ENCODE results near the gene RIPK3.

Gene RIPK3

GRCh38 chr14:24293525-24293924 lies 46.3 kb downstream of the RIPK3 start:
- no CpG with 5 or more reads among the region's 2 CpGs for WGBS (ENCODE audit: insufficient coverage)
- Histone ChIP-seq H3K27ac (ENCODE audit: insufficient read depth in 1 of 2, low read depth in 1 of 2, low read length in 2 of 2, poor library complexity in 1 of 2, severe bottlenecking in 2 of 2) (no peak overlapping the region), H3K36me3 (ENCODE audit: control insufficient read depth in 4 of 4, insufficient read depth in 4 of 4, low read length in 3 of 4) (peaks cover 13 to 37% (median 22%) of the 10 kb centered on the region in 4 experiments), H3K27me3 (replicated peaks in 2 of 5; ENCODE audit: control insufficient read depth in 4 of 5, insufficient read depth in 5 of 5, low read length in 4 of 5) (no peaks in the 10 kb centered on the region), H3K4me1 (ENCODE audit: control extremely low read depth in 1 of 4, control insufficient read depth in 4 of 4, insufficient read depth in 4 of 4, low read length in 3 of 4) (peaks cover 2 to 13% (median 8%) of the 10 kb centered on the region in 4 experiments), H3K9me3 (ENCODE audit: control extremely low read depth in 1 of 5, control insufficient read depth in 4 of 5, insufficient read depth in 2 of 5, low read depth in 1 of 5, low read length in 4 of 5) (no peaks in the 10 kb centered on the region), H3K4me3 (ENCODE audit: control insufficient read depth in 1 of 7, extremely low read depth in 1 of 7, insufficient read depth in 4 of 7, low read depth in 2 of 7, low read length in 6 of 7) (no peak overlapping the region)
- DNase-seq, result no peak
- CTCF ChIA-PET, result interaction anchor here (0.7 to 5.7 kb wide), 11 partner anchors 10 to 51 kb away, joined by 3 to 30 read pairs (median 4); partner anchors contain the start of genes CIDEB, RABGGTA and TINF2
- POLR2A ChIA-PET, result no interaction called here

- CTCF ChIA-PET, result interaction anchor here (0.8 to 5.7 kb wide), 15 partner anchors 9 to 50 kb away, joined by 3 to 30 read pairs (median 5); partner anchors contain the start of genes CIDEB, RABGGTA and TINF2
- WGBS (ENCODE audit: insufficient coverage), result 100% methylated on average over 6 of the region's 11 CpGs
- H3K4me3 ChIP-seq (ENCODE audit: control insufficient read depth in 1 of 7, extremely low read depth in 1 of 7, insufficient read depth in 4 of 7, low read depth in 2 of 7, low read length in 6 of 7), result no peak overlapping the region
- POLR2A ChIA-PET, result no interaction called here
- H3K9me3 ChIP-seq (ENCODE audit: control extremely low read depth in 1 of 5, control insufficient read depth in 4 of 5, insufficient read depth in 2 of 5, low read depth in 1 of 5, low read length in 4 of 5), result no peaks in the 10 kb centered on the region
- no peak for DNase-seq
- H3K36me3 ChIP-seq (ENCODE audit: control insufficient read depth in 4 of 4, insufficient read depth in 4 of 4, low read length in 3 of 4), result peaks cover 13 to 37% (median 22%) of the 10 kb centered on the region in 4 experiments
- no peak overlapping the region for H3K27ac ChIP-seq (ENCODE audit: insufficient read depth in 1 of 2, low read depth in 1 of 2, low read length in 2 of 2, poor library complexity in 1 of 2, severe bottlenecking in 2 of 2)
- no peaks in the 10 kb centered on the region for H3K27me3 ChIP-seq (replicated peaks in 2 of 5; ENCODE audit: control insufficient read depth in 4 of 5, insufficient read depth in 5 of 5, low read length in 4 of 5)
- peaks cover 0 to 8% (median 5%) of the 10 kb centered on the region in 4 experiments for H3K4me1 ChIP-seq (ENCODE audit: control extremely low read depth in 1 of 4, control insufficient read depth in 4 of 4, insufficient read depth in 4 of 4, low read length in 3 of 4)
Measured at GRCh38 chr14:24292118-24292807, 47.5 kb downstream of the RIPK3 start.

DNA sequence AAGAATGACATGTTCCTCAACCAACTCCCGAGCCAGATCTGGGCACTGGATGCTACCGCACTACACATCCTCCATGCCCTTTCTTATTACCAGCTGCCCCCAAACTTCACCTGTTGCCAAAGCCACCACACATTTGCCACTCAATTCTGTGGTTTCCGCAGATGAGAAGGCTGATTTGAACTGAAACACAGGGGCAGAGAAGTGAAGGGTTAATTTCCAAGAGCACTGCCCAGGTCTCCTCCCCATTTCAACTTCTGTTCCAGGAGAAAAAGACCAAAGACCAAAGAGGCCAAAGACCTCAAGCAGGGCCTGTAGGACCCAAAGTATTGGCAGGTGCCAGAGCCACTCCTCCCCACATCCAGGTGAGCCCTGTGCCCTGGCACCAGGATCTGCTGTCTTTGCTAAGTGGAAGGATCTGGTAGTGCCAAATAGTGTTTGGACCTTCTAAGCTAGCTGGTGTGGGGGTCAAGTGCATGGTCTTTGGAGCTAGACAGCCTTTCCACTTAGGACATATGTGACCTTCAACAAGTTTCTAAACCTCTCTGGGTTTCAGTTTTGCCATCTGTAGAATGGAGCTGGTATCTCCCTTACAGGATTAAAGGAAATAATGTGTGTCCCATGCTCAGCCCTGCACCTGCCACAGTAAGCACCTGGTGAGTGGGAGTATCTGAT lies 48.2 kb downstream of the RIPK3 start:
- Histone ChIP-seq H3K36me3 (ENCODE audit: control insufficient read depth in 4 of 4, insufficient read depth in 4 of 4, low read length in 3 of 4) (peaks cover 13 to 37% (median 22%) of the 10 kb centered on the region in 4 experiments), H3K9me3 (ENCODE audit: control extremely low read depth in 1 of 5, control insufficient read depth in 4 of 5, insufficient read depth in 2 of 5, low read depth in 1 of 5, low read length in 4 of 5) (no peaks in the 10 kb centered on the region), H3K4me3 (ENCODE audit: control insufficient read depth in 1 of 7, extremely low read depth in 1 of 7, insufficient read depth in 4 of 7, low read depth in 2 of 7, low read length in 6 of 7) (no peak overlapping the region), H3K4me1 (ENCODE audit: control extremely low read depth in 1 of 4, control insufficient read depth in 4 of 4, insufficient read depth in 4 of 4, low read length in 3 of 4) (peaks cover 0 to 1% (median under 1%) of the 10 kb centered on the region in 4 experiments), H3K27me3 (replicated peaks in 2 of 5; ENCODE audit: control insufficient read depth in 4 of 5, insufficient read depth in 5 of 5, low read length in 4 of 5) (no peaks in the 10 kb centered on the region), H3K27ac (ENCODE audit: insufficient read depth in 1 of 2, low read depth in 1 of 2, low read length in 2 of 2, poor library complexity in 1 of 2, severe bottlenecking in 2 of 2) (no peak overlapping the region)
- ChIA-PET CTCF (interaction anchor here (1.1 to 5.7 kb wide), 8 partner anchors 8 to 71 kb away, joined by 3 to 30 read pairs (median 12); partner anchors contain the start of genes CIDEB, LTB4R2 and TINF2), POLR2A (no interaction called here)
- DNase-seq, result no peak
- WGBS (ENCODE audit: insufficient coverage), result 100% methylated on average over 2 of the region's 3 CpGs

- H3K4me1 ChIP-seq (ENCODE audit: control extremely low read depth in 1 of 4, control insufficient read depth in 4 of 4, insufficient read depth in 4 of 4, low read length in 3 of 4), result no peaks in the 10 kb centered on the region
- no peak overlapping the region for H3K27ac ChIP-seq (ENCODE audit: insufficient read depth in 1 of 2, low read depth in 1 of 2, low read length in 2 of 2, poor library complexity in 1 of 2, severe bottlenecking in 2 of 2)
- H3K4me3 ChIP-seq (ENCODE audit: control insufficient read depth in 1 of 7, extremely low read depth in 1 of 7, insufficient read depth in 4 of 7, low read depth in 2 of 7, low read length in 6 of 7), result no peak overlapping the region
- no peaks in the 10 kb centered on the region for H3K27me3 ChIP-seq (replicated peaks in 2 of 5; ENCODE audit: control insufficient read depth in 4 of 5, insufficient read depth in 5 of 5, low read length in 4 of 5)
- H3K9me3 ChIP-seq (ENCODE audit: control extremely low read depth in 1 of 5, control insufficient read depth in 4 of 5, insufficient read depth in 2 of 5, low read depth in 1 of 5, low read length in 4 of 5), result no peaks in the 10 kb centered on the region
- peaks cover 12 to 30% (median 17%) of the 10 kb centered on the region in 4 experiments for H3K36me3 ChIP-seq (ENCODE audit: control insufficient read depth in 4 of 4, insufficient read depth in 4 of 4, low read length in 3 of 4)
- 94% methylated on average over 6 of the region's 9 CpGs for WGBS (ENCODE audit: insufficient coverage)
- ChIA-PET POLR2A (no interaction called here), CTCF (interaction anchor here (0.7 to 5.7 kb wide), 13 partner anchors 8 to 75 kb away, joined by 3 to 30 read pairs (median 4); partner anchors contain the start of genes CIDEB, DHRS1, LTB4R2 and MDP1)
- no peak for DNase-seq
Measured at GRCh38 chr14:24290746-24291145, 49.0 kb downstream of the RIPK3 start.

GRCh38 chr14:24289649-24290280 lies 50.0 kb downstream of the RIPK3 start:
- POLR2A ChIA-PET, result no interaction called here
- H3K4me3 ChIP-seq (ENCODE audit: control insufficient read depth in 1 of 7, extremely low read depth in 1 of 7, insufficient read depth in 4 of 7, low read depth in 2 of 7, low read length in 6 of 7), result no peak overlapping the region
- peak in 2 of 3 donors; percentile 42 to 47 for DNase-seq
- no peaks in the 10 kb centered on the region for H3K4me1 ChIP-seq (ENCODE audit: control extremely low read depth in 1 of 4, control insufficient read depth in 4 of 4, insufficient read depth in 4 of 4, low read length in 3 of 4)
- no peaks in the 10 kb centered on the region for H3K27me3 ChIP-seq (replicated peaks in 2 of 5; ENCODE audit: control insufficient read depth in 4 of 5, insufficient read depth in 5 of 5, low read length in 4 of 5)
- H3K9me3 ChIP-seq (ENCODE audit: control extremely low read depth in 1 of 5, control insufficient read depth in 4 of 5, insufficient read depth in 2 of 5, low read depth in 1 of 5, low read length in 4 of 5), result no peaks in the 10 kb centered on the region
- CTCF ChIA-PET, result interaction anchor here (0.8 to 5.7 kb wide), 13 partner anchors 9 to 96 kb away, joined by 3 to 30 read pairs (median 4); partner anchors contain the start of genes CIDEB, DHRS1, LTB4R2 and MDP1
- 62% methylated on average over 5 of the region's 6 CpGs for WGBS (ENCODE audit: insufficient coverage)
- no peak overlapping the region for H3K27ac ChIP-seq (ENCODE audit: insufficient read depth in 1 of 2, low read depth in 1 of 2, low read length in 2 of 2, poor library complexity in 1 of 2, severe bottlenecking in 2 of 2)
- H3K36me3 ChIP-seq (ENCODE audit: control insufficient read depth in 4 of 4, insufficient read depth in 4 of 4, low read length in 3 of 4), result peaks cover 6 to 27% (median 14%) of the 10 kb centered on the region in 4 experiments

- CTCF ChIA-PET, result interaction anchor here (1.5 to 1.9 kb wide), 2 partner anchors 9 to 11 kb away, joined by 6 to 9 read pairs; no protein-coding TSS in a partner anchor
- no peaks in the 10 kb centered on the region for H3K27me3 ChIP-seq (replicated peaks in 2 of 5; ENCODE audit: control insufficient read depth in 4 of 5, insufficient read depth in 5 of 5, low read length in 4 of 5)
- WGBS (ENCODE audit: insufficient coverage), result 94% methylated on average over 4 of the region's 5 CpGs
- H3K27ac ChIP-seq (ENCODE audit: insufficient read depth in 1 of 2, low read depth in 1 of 2, low read length in 2 of 2, poor library complexity in 1 of 2, severe bottlenecking in 2 of 2), result no peak overlapping the region
- H3K9me3 ChIP-seq (ENCODE audit: control extremely low read depth in 1 of 5, control insufficient read depth in 4 of 5, insufficient read depth in 2 of 5, low read depth in 1 of 5, low read length in 4 of 5), result no peaks in the 10 kb centered on the region
- H3K36me3 ChIP-seq (ENCODE audit: control insufficient read depth in 4 of 4, insufficient read depth in 4 of 4, low read length in 3 of 4), result peaks cover 4 to 19% (median 10%) of the 10 kb centered on the region in 4 experiments
- POLR2A ChIA-PET, result no interaction called here
- peaks cover 0 to 4% (median 0%) of the 10 kb centered on the region in 4 experiments for H3K4me1 ChIP-seq (ENCODE audit: control extremely low read depth in 1 of 4, control insufficient read depth in 4 of 4, insufficient read depth in 4 of 4, low read length in 3 of 4)
- H3K4me3 ChIP-seq (ENCODE audit: control insufficient read depth in 1 of 7, extremely low read depth in 1 of 7, insufficient read depth in 4 of 7, low read depth in 2 of 7, low read length in 6 of 7), result no peak overlapping the region
- DNase-seq, result no peak
Measured at GRCh38 chr14:24286996-24287395, 52.8 kb downstream of the RIPK3 start.
